Stimulated activated memory B cell treated with anti-CD40 and anti-IgM and Interleukin-4, amounts not matched to agents 10 μg/mL and 1 μg/mL and 100 μg/mL, for 72 hours (primary cell): Measurements from ENCODE around the gene CDH2.

Experiments used
- ATAC-seq: fragments of 150-1000 bp; cut with Tn5 transposase; 2 replicates; pipeline ENCODE4 v1.10.0; 2021
- H3K27ac Mint-ChIP-seq: one replicate; pipeline ENCODE4 v1.8.0; 2022; ENCODE audit warnings: mild to moderate bottlenecking, mixed read lengths
- H3K27me3 Mint-ChIP-seq: one replicate; pipeline ENCODE4 v1.8.0; 2022; ENCODE audit warnings: mixed read lengths
- H3K36me3 Mint-ChIP-seq: one replicate; pipeline ENCODE4 v1.8.0; 2022; ENCODE audit warnings: mixed read lengths
- H3K4me1 Mint-ChIP-seq: one replicate; pipeline ENCODE4 v1.8.0; 2022; ENCODE audit warnings: mixed read lengths
- H3K4me3 Mint-ChIP-seq: one replicate; pipeline ENCODE4 v1.8.0; 2022; ENCODE audit warnings: mild to moderate bottlenecking, moderate library complexity, mixed read lengths
- H3K9me3 Mint-ChIP-seq: one replicate; pipeline ENCODE4 v1.8.0; 2022; ENCODE audit warnings: mixed read lengths

The CDH2 gene

DNA sequence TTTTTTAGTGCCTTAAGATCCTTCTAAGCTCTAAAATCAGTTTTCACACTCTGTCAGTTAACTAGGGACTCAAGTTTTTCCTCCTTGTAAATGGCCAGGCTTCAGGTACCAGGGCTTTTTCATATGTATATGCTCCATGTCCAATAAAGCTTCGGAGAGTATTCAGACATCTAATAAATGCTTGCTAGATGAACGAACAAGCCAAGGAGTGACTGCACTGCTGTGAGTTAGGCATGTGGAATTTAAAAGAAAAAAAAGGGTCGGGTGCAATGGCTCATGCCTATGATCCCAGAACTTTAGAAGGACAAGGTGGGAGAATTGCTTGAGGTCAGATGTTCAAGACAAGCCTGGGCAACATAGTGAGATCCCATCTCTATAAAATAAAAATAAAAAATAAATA, 81.9 kb downstream of the CDH2 start:
- H3K9me3 Mint-ChIP-seq = peaks cover 4% of the 10 kb centered on the region
- no peak overlapping the region for H3K4me3 Mint-ChIP-seq
- no peak overlapping the region for H3K27ac Mint-ChIP-seq
- H3K4me1 Mint-ChIP-seq = no peaks in the 10 kb centered on the region
- no peak for ATAC-seq
- H3K27me3 Mint-ChIP-seq = no peaks in the 10 kb centered on the region
- no peaks in the 10 kb centered on the region for H3K36me3 Mint-ChIP-seq

DNA sequence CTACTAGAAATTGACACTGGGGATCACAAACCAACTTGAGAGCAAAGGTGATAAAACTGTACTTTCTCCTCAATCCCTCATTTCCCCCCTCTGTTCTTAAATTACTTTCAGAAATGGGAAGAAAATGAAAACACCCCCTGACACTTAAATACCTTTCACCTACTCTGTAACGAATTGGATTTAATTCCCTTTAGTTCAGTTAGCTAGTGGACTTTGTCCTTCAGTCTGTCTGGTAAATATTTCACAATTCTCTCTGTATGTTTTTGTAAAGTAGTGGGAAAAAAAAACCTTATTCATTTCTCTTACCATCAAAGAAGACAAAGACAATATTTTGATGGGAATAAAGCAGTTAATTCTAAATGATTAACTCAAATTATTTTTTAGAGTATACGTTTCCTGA, 85.7 kb downstream of the CDH2 start:
- Mint-ChIP-seq H3K27me3 (no peaks in the 10 kb centered on the region), H3K4me1 (no peaks in the 10 kb centered on the region), H3K4me3 (no peak overlapping the region), H3K36me3 (no peaks in the 10 kb centered on the region), H3K9me3 (no peaks in the 10 kb centered on the region), H3K27ac (no peak overlapping the region)
- no peak for ATAC-seq

DNA sequence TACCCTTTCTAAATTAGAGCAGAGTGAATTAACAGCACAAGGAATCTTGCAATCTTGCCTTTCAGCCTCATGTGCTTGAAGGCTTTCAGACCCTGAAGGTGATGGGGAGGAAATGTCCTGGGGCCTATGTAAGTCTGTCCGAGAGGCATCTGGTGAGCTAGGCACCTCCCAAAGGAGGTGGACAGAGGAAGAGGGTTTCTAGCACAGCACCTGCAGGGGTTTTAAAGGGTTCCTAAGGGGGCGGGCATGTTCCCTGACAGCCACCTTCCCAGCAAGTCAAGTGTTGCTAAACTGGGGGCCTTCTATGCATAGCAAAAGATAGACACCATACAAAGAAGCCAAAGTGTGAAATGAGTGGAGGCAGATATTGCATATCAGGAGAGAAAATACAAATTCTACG, 88.5 kb downstream of the CDH2 start:
- no peaks in the 10 kb centered on the region for H3K4me1 Mint-ChIP-seq
- H3K36me3 Mint-ChIP-seq = no peaks in the 10 kb centered on the region
- H3K27ac Mint-ChIP-seq = no peak overlapping the region
- ATAC-seq = no peak
- H3K9me3 Mint-ChIP-seq = peaks cover 8% of the 10 kb centered on the region
- H3K27me3 Mint-ChIP-seq = no peaks in the 10 kb centered on the region
- no peak overlapping the region for H3K4me3 Mint-ChIP-seq

DNA sequence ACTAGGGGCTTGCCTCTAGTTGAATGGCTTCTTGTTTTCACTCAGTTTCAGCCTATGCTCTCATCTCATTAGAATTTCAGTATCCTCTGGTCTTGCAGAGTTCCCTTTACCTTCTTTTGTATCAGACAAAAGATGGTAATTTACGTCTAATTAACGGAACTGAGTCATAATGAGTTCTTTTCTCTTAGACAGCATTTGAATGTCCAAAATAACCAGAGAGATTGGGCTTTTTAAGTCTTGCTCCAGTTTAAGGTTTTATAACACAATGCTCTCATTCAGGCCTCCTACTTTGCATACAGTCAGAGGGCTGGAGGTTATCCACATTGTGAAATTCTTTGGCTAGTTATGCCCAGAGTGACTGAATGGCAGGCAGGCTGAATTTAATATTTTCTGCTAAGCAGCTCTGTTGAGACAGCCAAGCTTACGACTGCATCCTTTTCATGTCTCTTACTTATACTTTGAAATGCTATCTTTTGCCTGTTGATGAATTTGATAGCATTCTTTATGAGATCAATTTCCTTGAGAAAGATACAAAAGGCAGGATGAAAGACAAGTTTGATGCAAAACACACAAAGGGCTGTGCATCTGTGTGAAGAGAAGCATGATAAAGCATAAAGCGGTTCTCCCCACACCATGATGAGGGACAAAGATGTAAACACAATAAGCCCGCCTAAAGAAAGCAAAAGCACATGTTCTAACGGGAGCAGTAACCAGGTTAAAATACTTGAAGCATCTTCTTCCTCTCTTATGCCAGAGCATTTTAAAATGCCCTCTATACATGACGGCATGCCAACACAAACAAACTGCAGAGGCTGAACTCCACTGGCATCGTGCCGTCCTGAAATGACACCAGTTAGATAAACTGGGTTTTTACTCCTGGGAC, 90.0 kb downstream of the CDH2 start:
- H3K4me3 Mint-ChIP-seq = no peak overlapping the region

DNA sequence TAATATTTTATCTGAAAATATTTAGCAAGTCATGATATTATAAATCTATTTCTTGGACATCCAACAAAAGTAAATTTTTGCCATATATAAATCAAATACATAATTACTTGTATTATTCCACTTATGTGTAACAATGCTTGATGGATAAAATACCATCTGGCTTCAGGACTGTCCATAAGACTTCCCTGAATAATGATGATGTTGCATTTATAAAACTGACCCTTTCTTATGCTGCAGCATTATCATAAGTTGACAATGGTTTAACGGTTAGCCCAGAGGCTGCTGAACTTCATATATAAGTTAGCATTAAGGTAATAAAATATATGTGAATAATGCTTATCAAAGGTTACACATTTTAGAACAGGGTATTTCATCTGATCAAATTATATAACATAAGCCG, 95.4 kb downstream of the CDH2 start:
- Mint-ChIP-seq H3K27me3 (no peaks in the 10 kb centered on the region), H3K9me3 (peaks cover 8% of the 10 kb centered on the region), H3K27ac (no peak overlapping the region), H3K4me1 (no peaks in the 10 kb centered on the region), H3K36me3 (no peaks in the 10 kb centered on the region), H3K4me3 (no peak overlapping the region)
- no peak for ATAC-seq

More for the DNA sequence above, 90.0 kb downstream of the CDH2 start:
- Mint-ChIP-seq H3K9me3 (peaks cover 8% of the 10 kb centered on the region), H3K27me3 (no peaks in the 10 kb centered on the region), H3K4me1 (no peaks in the 10 kb centered on the region), H3K36me3 (no peaks in the 10 kb centered on the region), H3K27ac (no peak overlapping the region)
- no peak for ATAC-seq

DNA sequence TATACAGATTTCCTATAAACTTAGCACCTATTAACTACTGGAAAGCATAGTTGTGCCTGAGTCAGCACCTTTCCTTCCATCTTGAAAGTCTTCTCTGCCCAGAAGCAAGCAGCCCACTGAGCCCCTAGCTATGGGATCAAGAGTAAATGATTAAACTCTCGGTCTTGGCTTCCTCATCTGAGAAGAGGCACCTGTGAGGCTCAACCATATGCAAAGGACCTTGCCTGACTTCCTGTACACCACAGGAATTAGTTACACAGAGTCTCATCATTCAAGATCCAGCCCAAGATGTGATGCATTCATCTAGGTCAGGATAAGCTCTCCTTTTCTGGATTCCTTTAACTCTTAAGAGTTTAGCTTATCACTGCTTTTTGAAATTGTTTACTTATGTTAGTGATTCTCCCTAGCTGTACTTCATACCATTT, 96.0 kb downstream of the CDH2 start:
- H3K4me1 Mint-ChIP-seq = no peaks in the 10 kb centered on the region

DNA sequence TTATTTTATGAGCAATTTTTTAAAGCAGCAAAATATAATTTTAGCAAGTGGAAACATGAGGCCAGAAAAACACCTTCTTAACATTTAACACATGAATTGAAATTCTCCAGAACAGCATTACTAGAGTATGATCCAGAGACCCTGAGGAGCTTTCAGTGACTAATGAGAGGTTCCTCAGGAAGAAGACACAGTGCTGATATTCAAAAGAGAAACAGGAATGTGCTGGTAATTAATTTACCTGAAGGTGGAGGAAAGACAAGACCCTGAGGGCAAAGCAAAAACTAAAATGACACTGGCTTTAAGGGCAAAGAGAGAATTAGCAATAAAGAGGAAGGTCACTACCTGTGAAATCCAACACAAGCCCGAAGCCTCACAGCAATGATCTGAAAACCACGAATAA, 97.0 kb downstream of the CDH2 start:
- H3K9me3 Mint-ChIP-seq = peaks cover 1% of the 10 kb centered on the region
- ATAC-seq = no peak
- H3K36me3 Mint-ChIP-seq = no peaks in the 10 kb centered on the region
- no peaks in the 10 kb centered on the region for H3K4me1 Mint-ChIP-seq
- H3K4me3 Mint-ChIP-seq = no peak overlapping the region
- no peaks in the 10 kb centered on the region for H3K27me3 Mint-ChIP-seq
- no peak overlapping the region for H3K27ac Mint-ChIP-seq

More for the DNA sequence above, 96.0 kb downstream of the CDH2 start:
- H3K27ac Mint-ChIP-seq = no peak overlapping the region
- H3K27me3 Mint-ChIP-seq = no peaks in the 10 kb centered on the region
- H3K4me3 Mint-ChIP-seq = no peak overlapping the region
- H3K9me3 Mint-ChIP-seq = peaks cover 8% of the 10 kb centered on the region
- no peaks in the 10 kb centered on the region for H3K36me3 Mint-ChIP-seq
- ATAC-seq = no peak

DNA sequence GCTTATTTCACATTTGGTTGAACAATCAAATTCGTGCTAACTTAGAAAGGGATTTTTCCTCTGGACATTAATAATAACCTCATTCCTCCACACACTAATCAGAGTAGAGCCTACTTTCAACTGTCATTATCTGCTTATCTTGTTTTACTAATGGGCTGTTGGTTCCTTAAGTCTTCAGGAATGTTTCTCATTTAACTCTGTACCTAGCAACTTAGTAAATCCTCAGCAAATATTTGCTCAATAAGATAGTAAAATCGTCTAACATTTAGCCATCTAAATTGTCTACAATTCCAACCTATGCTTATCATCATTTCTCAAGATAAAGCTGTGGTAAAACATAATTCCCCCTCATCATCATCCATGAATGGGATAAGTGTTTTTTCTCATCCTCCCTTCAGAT, 98.1 kb downstream of the CDH2 start:
- no peaks in the 10 kb centered on the region for H3K9me3 Mint-ChIP-seq
- H3K4me3 Mint-ChIP-seq = no peak overlapping the region
- no peak for ATAC-seq
- no peaks in the 10 kb centered on the region for H3K4me1 Mint-ChIP-seq
- no peaks in the 10 kb centered on the region for H3K27me3 Mint-ChIP-seq
- no peaks in the 10 kb centered on the region for H3K36me3 Mint-ChIP-seq
- no peak overlapping the region for H3K27ac Mint-ChIP-seq

DNA sequence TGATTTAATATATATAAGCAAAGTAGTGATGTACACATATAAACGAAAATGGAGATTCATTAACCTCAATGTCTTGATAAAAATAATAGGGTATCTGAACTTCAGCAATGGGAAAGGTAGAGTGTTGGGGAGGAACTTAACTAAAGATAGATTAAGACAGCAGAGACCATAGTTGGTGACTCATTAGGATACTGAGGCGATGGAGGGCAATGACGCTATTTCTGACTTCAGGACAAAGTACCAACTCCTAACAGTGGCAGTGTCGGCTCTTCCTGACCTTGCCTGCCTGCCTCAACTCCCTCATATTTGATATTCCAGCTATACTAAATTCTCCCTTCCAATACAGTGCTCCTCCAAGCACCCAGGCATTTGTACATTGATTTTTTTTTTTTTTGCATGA, 98.6 kb downstream of the CDH2 start:
- ATAC-seq = no peak
- no peaks in the 10 kb centered on the region for H3K4me1 Mint-ChIP-seq
- no peak overlapping the region for H3K4me3 Mint-ChIP-seq
- no peaks in the 10 kb centered on the region for H3K27me3 Mint-ChIP-seq
- no peaks in the 10 kb centered on the region for H3K9me3 Mint-ChIP-seq
- no peak overlapping the region for H3K27ac Mint-ChIP-seq
- no peaks in the 10 kb centered on the region for H3K36me3 Mint-ChIP-seq

DNA sequence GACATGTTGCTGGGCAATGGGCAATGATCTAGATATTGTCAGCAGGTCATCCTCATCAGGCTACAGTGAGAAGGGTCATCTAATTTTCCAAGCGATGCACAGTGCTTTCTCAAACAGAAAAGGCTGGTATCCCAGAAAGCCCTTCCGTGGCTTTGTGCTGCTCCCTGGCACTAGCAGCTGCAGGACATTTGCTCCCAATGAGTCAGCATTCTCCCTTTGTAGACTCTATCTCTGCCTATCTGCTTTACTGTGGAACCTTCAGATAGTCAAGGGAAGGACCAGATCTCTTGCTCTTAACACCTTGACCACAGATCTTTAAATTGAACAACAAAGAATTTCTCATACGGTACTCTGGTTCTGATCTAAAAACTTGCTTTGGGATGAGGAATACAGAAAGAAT, 101.4 kb downstream of the CDH2 start:
- no peak overlapping the region for H3K4me3 Mint-ChIP-seq
- peaks cover 3% of the 10 kb centered on the region for H3K9me3 Mint-ChIP-seq
- H3K36me3 Mint-ChIP-seq = no peaks in the 10 kb centered on the region
- no peak overlapping the region for H3K27ac Mint-ChIP-seq
- H3K4me1 Mint-ChIP-seq = no peaks in the 10 kb centered on the region
- no peaks in the 10 kb centered on the region for H3K27me3 Mint-ChIP-seq
- no peak for ATAC-seq

DNA sequence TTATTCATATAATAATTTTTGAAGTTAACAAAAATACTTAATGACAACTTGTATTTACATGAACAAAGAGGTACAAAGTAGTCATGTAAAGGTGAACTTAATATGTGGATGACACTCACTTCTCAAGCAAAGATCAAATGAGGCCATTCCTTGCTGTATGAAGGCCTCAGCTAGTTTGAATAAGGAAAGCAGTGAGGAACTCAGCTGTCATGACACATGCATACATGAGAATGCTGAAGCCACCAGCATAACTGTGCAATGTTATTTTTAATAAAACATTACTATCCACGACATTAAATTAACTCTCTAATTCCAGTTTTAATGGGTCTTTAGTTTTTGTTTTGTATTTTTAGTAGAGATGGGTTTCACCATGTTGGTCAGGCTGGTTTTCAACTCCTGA, 102.9 kb downstream of the CDH2 start:
- H3K27ac Mint-ChIP-seq = no peak overlapping the region
- H3K4me1 Mint-ChIP-seq = no peaks in the 10 kb centered on the region
- peaks cover 3% of the 10 kb centered on the region for H3K9me3 Mint-ChIP-seq
- H3K27me3 Mint-ChIP-seq = no peaks in the 10 kb centered on the region
- no peak for ATAC-seq
- no peaks in the 10 kb centered on the region for H3K36me3 Mint-ChIP-seq
- H3K4me3 Mint-ChIP-seq = no peak overlapping the region

DNA sequence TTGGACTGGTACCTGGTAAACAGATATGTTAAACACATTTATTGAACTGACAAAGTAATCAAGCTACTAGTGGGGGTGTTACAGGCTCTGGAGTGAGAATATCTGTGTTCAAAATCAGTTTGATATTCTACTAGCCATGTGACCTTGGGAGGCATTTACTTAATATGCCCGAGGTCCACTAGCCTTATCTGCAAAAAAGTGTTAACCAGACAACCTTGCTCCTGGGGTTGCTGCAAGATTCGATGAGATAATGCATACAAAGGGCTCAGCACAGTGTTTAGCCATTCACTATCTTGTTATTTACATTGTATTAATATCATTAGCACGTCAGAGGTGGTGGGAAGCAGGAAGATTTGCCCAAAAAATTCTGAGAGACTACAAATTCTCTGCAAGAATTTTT, 103.3 kb downstream of the CDH2 start:
- H3K4me1 Mint-ChIP-seq = no peaks in the 10 kb centered on the region
- no peaks in the 10 kb centered on the region for H3K27me3 Mint-ChIP-seq
- ATAC-seq = no peak
- H3K36me3 Mint-ChIP-seq = no peaks in the 10 kb centered on the region
- no peak overlapping the region for H3K4me3 Mint-ChIP-seq
- no peak overlapping the region for H3K27ac Mint-ChIP-seq
- H3K9me3 Mint-ChIP-seq = peaks cover 3% of the 10 kb centered on the region

DNA sequence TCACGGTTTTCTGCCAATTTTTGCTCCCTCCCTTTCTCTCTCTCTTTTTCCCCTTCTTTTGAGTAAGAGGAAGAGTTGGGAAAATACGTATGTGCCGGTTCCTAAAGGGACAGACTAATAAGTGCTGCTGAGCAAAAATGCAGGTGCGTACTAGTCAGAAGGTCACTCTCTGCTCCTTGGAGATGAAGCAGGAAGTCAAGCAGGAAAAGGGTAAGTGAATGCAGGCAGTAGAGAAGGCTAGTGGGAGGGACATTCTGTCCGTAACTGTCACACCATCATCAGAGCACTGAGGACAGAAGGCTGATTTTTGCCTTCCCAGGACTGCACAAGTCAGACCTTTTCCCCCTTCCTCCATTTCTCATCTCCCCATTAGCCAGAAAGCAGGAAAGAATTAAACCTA, 105.7 kb downstream of the CDH2 start:
- peaks cover 8% of the 10 kb centered on the region for H3K9me3 Mint-ChIP-seq
- no peak overlapping the region for H3K27ac Mint-ChIP-seq
- H3K4me3 Mint-ChIP-seq = no peak overlapping the region

DNA sequence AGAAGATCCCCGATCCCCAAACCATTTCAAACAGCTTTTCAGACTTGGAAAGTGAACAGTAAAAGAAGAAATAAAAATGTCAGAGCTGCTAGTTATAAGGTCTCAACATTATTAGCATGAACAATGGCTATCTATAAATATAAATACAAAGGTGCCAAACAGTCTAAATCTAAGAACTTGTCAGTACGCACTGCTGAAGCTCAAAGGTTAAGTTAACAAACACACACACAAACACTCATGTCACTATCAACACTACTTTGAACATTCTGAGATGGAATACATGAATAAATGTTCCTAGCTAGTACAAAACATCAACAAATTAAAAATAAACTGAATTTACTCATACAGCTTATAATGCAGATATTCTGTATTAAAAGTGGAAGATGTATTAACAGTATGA, 108.7 kb downstream of the CDH2 start:
- H3K27ac Mint-ChIP-seq = no peak overlapping the region
- no peak for ATAC-seq
- H3K27me3 Mint-ChIP-seq = no peaks in the 10 kb centered on the region
- no peaks in the 10 kb centered on the region for H3K4me1 Mint-ChIP-seq
- H3K9me3 Mint-ChIP-seq = peaks cover 8% of the 10 kb centered on the region
- no peak overlapping the region for H3K4me3 Mint-ChIP-seq
- no peaks in the 10 kb centered on the region for H3K36me3 Mint-ChIP-seq

More for the DNA sequence above, 105.7 kb downstream of the CDH2 start:
- H3K4me1 Mint-ChIP-seq = no peaks in the 10 kb centered on the region
- no peak for ATAC-seq
- H3K36me3 Mint-ChIP-seq = no peaks in the 10 kb centered on the region
- no peaks in the 10 kb centered on the region for H3K27me3 Mint-ChIP-seq

DNA sequence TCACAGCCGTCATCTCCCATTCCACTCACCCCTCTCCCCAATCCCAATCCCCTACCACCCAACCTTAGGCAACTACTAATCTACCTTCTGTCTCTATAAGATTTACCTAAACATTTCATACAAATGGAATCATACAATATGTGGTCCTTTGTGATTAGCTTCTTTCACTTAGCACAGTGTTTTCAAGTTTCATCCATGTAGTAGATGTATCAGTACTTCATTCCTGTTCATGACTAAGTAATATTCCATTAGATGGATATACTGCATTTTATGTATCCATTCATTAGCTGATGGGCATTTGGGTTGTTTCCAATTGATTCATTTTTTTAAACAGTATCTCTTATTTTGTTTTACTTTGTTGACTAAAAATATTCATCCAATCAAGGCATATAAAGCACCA, 109.6 kb downstream of the CDH2 start:
- Mint-ChIP-seq H3K9me3 (peaks cover 8% of the 10 kb centered on the region), H3K4me1 (no peaks in the 10 kb centered on the region), H3K27me3 (no peaks in the 10 kb centered on the region), H3K27ac (no peak overlapping the region), H3K4me3 (no peak overlapping the region), H3K36me3 (no peaks in the 10 kb centered on the region)
- no peak for ATAC-seq

DNA sequence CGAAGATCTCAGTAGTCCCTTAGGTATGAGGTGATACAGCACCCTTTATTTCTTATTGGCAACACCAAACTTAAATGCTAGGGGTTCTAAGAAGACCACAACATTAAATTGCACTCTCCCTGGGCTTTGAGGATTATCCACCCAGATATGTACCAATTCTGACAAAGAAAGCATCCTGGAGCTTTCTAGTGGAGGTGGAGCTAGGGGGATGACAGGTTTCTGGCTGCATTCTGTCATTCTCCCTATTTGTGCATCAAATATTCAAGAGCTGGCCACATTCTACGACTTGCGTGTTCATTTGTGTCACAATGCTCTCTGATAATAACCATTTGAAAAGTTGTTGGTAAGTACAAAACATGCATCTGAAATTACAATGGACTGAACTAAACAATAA, 111.1 kb downstream of the CDH2 start:
- H3K9me3 Mint-ChIP-seq = peaks cover 5% of the 10 kb centered on the region
- no peaks in the 10 kb centered on the region for H3K36me3 Mint-ChIP-seq
- no peak overlapping the region for H3K4me3 Mint-ChIP-seq
- no peak overlapping the region for H3K27ac Mint-ChIP-seq
- no peaks in the 10 kb centered on the region for H3K4me1 Mint-ChIP-seq
- H3K27me3 Mint-ChIP-seq = no peaks in the 10 kb centered on the region
- no peak for ATAC-seq
